LNCAP (cell line): ENCODE data around the gene CRYBG1.

Experiments
- CTCF ChIP-seq: fragments of 450-650 bp; IDR thresholded peaks from 2 replicates; pipeline ENCODE4 v1.5.1; 2017; ENCODE audit warnings: mild to moderate bottlenecking

CRYBG1 gene

GRCh38 chr6:106396426-106397220 lies 36.1 kb downstream of the CRYBG1 start:
- TF ChIP-seq CTCF: no peak

GRCh38 chr6:106397431-106397830 lies 36.9 kb downstream of the CRYBG1 start:
- TF ChIP-seq CTCF: no peak

DNA sequence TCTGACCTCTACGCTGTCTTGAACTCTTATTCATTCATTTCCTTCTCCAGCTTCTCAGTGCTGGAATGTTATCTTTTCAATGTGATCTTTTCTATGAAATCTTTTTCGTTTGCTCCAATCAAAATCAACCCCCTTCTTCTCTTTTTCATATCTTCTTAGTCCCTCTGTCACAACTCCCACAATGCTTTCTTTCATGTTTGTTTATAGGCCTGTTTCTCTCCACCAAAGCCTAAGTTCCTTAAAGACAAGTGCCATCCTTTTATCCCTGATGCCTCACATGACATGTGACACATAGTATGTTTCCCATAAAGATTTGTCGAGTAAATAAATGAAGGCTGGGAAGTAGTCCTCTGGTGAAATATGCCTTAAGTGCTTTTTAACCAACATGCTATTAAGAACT lies 38.1 kb downstream of the CRYBG1 start:
- TF ChIP-seq CTCF: no peak

- no peak for TF ChIP-seq CTCF
Observed at GRCh38 chr6:106411056-106411455, 50.5 kb downstream of the CRYBG1 start.

GRCh38 chr6:106411643-106412200 lies 51.2 kb downstream of the CRYBG1 start:
- no peak for TF ChIP-seq CTCF

DNA sequence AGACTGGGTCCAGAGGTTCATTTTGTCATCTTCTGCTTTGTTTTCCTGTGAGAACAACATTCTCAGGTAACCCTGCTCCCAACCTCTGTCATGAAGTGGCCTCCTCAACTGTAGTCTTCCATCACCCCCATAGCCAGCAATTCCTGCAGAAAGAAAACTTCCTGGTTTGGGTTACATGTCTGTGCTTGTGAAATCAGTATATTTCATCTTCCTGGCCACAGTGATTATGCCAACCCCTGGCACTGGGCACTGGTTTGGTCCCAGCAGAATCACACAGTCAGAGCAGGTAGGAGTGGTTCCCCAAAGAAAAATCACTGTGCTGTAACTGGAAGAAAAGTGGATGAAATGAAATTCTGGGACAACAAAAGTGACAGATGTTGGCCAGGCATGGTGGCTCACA lies 52.5 kb downstream of the CRYBG1 start:
- no peak for TF ChIP-seq CTCF

GRCh38 chr6:106413722-106414121 lies 53.2 kb downstream of the CRYBG1 start:
- no peak for TF ChIP-seq CTCF

DNA sequence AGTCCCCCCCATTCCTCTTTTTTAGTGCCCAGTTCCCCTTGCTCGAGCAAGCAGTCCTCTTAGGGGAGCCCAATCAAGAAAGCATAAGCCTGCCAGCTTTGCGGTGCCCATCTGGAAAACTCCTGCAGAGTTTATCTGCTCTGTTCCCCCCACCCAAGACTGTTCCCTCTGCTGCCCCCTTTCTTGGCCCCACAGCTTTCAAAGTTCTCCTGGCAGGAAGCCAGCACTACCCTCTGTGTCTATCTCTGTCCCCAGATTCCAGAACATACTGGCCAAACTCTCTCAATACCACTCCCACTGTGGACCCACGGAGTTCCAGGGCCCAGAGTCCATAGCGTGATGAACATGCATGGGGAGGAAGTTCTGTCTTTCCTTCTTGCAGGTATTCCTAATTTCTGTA lies 55.4 kb downstream of the CRYBG1 start:
- TF ChIP-seq CTCF: no peak
